HL-60/S4 (cell line): Measurements from ENCODE around the gene PXMP4.
"Not testable (repeated sequence)": the region's sequence is repeated elsewhere in the genome, so short reads cannot be mapped to it uniquely, and the experiment has no call there.

Experiments
- in situ Hi-C: fragments of 300-500 bp; cut with MboI; formaldehyde crosslinking; loops from 2 replicates; pipeline ENCODE4 v1.14.3; 2022; ENCODE audit warnings: low sequenced_read_pairs

PXMP4 gene

GRCh38 chr20:33719989-33720709, at the start of gene PXMP4:
TSS of gene PXMP4 (minus strand) at chr20:33720310. CDS start at chr20:33720207, 103 bp downstream.
- in situ Hi-C loops, result no loop called here

DNA sequence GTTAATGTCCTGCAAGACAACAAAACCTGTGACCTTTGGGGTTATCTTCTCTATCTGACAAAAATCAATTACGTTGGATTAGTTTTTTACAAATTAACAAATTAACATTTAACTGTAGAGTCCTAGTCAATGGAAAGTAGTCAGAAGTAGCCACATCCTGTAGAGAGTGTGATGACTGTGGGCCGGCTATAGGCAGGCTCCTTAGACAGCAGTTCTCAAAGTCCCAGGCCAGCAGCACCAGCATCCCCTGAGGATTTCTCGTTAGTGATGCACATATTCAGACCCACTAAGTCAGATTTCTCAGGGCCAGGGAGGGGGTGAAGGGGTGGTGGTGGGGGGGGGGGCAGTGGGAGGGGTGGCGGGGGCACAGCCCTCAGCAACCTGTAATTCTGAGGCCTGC, 48.9 kb upstream of the PXMP4 start:
- in situ Hi-C loops, result no loop called here

DNA sequence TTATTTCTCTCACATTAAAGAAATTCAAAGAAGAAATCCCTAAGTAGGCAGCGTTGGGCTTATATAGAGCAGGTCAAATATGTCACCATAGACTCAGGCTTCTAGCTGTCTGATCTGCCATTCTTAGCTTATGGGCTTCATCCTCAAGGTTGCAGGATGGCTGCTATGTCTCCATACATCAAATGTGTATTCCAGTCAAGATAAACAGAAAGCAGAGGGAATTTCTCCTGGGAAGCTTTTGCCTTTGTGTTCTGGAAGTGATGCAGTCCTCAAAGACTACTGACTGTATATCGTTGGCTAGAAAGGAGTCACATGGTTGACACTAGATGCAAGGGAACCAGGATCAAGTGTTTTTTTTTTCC, 47.6 kb upstream of the PXMP4 start:
- in situ Hi-C loops, result no loop called here

DNA sequence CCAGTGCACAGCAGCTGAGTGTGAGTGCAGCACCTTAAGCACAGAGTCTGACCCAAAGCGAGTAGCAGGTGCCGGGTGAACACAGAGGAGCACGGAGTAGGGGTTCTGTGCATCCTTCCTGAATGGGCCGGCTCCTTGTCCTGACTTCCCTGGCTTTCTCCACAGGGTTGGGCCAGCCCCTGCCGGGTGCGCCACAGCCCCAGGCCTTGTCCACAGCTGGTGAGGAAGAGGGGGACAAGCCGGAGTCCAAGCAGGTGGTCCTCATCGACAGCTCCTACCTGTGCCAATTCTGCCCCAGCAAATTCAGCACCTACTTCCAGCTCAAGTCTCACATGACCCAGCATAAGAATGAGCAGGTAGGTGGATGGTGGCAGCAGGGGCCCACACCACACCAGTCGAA, 46.6 kb upstream of the PXMP4 start:
- in situ Hi-C loops, result no loop called here

GRCh38 chr20:33765592-33765991, 45.5 kb upstream of the PXMP4 start:
- in situ Hi-C loops, result no loop called here

DNA sequence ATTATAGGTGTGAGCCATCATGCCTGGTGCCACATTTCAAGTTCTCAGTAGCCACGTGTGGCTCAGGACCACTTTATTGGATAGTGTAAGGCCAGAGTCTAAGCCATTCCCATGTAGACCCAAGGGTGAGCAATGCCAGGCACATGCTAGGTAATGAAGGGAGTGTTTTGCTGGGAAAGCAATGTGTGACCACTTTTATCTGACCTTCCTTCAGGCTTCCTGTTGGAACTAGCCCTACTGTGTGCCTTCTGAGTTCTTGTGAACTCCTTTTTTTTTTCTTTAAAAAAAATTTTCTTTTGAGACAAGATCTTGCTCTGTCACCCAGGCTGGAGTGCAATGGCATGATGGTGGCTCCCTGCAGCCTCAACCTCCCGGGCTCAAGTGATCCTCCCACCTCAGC, 45.0 kb upstream of the PXMP4 start:
- in situ Hi-C loops, result no loop called here

DNA sequence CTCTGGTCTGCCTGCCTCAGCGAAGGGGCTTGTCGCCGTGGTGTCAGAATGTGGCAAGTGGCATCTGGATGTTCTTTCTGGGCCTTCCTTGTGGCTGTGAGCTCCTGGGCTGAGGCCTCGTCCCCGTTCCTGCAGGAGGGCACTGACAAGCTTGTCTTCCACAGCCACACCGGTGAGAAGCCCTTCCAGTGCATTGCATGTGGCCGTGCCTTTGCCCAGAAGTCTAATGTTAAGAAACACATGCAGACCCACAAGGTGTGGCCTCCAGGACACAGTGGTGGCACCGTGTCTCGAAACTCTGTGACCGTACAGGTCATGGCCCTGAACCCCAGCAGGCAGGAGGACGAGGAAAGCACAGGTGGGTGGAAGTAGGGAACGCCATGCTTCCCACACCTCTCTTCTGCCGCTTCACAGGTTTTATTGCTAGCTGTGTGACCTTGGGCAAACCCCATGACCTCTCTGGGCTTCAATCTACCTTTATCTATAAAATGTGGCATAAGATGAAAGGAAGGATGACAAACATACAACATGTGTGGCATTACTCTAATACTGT, 41.7 kb upstream of the PXMP4 start:
- in situ Hi-C loops, result no loop called here

GRCh38 chr20:33757458-33757857, 37.3 kb upstream of the PXMP4 start:
- in situ Hi-C loops, result no loop called here

DNA sequence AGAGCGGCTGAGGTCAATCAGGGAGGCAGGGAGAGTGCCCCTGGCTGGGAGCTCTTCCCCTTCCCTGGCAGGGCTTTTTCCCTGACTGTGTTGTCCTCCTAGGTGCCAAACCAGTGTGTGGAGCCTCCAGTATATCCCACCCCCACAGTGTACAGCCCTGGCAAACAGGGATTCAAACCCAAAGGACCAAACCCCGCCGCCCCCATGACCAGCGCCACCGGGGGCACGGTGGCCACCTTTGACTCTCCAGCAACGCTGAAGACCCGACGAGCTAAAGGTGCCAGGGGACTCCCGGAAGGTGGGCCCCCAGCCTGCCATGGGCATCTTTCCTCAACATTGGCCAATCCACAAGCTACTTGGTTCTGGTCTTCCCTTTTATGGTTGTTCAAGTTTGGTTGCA, 36.9 kb upstream of the PXMP4 start:
- in situ Hi-C loops, result no loop called here

DNA sequence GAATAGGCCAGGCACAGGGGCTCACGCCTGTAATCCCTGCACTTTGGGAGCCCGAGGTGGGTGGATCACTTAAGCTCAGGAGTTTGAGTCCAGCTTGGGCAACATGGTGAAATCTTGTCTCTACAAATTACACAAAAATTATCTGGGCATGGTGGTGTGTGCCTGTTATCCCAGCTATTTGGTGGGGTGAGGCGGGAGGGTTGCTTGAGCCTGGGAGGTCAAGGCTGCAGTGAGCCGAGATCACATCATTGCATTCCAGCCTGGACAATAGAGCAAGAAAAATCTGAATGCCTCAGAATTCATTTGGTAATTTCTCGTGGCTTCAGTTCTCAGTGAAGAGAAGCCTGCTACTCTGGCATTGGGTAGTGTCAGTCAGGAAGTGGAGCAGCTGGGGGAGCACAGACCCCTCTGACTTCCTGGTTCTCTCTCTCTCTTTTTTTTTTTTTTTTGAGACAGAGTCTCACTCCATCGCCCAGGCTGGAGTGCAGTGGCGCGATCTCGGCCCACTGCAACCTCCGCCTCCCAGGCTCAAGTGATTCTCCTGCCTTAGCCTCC, 35.9 kb upstream of the PXMP4 start:
- in situ Hi-C loops, result not testable (repeated sequence)

DNA sequence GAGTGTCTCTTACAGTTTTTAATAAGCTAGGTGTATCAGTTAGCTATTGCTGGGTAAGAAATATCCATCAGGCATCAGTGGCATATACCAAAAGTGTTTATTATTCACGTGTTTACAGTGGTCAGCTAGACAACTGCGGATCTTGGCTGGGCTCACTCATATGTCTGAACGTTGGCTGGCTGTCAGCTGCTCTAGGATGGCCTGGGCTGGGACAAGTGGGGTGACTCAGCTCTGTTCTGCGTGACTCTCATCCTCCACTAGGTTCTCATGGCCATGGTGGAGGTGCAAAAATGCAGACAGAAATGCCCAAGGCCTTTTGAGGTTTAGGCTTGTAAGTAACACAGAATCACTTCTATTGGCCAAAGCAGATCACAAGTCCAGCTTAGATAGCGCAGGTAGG, 33.7 kb upstream of the PXMP4 start:
- in situ Hi-C loops, result no loop called here

GRCh38 chr20:33753143-33753542, 33.0 kb upstream of the PXMP4 start:
- in situ Hi-C loops, result no loop called here

GRCh38 chr20:33751775-33752174, 31.7 kb upstream of the PXMP4 start:
- in situ Hi-C loops, result no loop called here

DNA sequence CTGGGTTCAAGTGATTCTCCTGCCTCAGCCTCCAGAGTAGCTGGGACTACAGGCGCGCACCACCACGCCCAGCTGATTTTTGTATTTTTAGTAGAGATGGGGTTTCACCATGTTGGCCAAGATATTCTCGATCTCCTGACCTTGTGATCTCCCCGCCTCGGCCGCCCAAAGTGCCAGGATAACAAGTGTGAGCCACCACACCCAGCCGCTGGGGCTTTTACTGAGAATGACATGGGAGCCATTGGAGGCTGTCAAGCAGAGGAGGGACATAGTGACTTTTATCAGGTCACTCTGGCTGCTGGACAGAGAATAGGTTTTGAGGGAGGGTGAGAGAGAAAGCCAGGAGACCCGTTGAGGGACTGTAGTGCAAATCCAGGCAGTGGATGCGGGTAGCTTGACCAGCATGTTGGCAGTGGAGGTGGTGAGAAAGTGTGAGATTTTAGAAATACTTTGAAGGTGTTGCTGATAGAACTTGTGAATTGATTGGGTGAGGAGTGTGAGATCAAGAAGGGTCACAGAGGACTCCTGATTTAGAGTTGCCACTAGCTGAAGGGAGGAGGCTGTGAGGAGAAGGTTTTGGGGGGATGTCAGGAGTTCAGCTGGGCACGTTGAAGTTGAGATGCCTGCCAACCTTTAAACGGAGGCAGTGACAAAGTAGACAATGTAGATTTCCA, 26.4 kb upstream of the PXMP4 start:
- in situ Hi-C loops, result no loop called here

DNA sequence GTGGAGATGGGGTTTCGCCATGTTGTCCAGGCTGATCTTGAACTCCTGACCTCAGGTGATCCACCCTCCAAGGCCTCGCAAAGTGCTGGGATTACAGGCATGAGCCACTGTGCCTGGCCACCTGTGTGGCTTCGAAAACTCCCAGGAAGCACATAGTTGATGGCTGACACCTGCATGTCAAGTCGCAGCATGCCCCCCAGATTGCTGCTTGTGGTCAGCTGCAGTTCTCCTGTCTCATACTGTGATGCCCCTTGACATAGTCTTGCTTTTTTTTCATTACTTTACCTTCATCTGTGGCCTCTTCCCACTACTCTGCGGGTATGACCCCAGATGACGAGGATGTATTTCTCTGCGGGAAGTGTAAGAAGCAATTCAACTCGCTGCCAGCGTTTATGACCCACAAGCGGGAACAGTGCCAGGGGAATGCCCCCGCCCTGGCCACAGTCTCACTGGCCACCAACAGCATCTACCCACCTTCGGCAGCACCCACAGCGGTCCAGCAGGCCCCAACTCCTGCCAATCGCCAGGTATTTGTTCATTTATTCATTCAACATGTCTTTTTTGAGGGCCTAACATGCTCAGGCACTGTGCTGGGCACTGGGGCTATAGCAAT, 24.8 kb upstream of the PXMP4 start:
- in situ Hi-C loops, result no loop called here

GRCh38 chr20:33744181-33744580, 24.1 kb upstream of the PXMP4 start:
- in situ Hi-C loops, result no loop called here

DNA sequence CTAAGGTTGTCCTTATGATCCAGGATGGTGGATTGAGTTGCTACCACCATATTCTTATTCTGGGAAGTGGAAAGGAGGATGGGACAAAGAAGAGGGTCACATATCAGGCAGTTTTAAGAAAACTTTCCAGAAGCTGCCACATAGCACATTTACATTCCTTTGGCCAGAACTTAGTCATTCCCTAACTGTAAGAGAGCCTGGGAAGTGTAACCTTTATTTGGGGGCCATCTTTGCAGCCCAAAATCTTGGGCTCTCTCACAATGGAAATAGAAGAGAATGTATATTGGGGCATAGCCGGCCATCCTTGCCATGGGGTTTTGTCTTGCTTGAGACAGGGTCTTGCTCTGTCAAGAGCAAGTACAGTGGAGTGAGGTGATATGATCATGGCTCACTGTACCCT, 20.1 kb upstream of the PXMP4 start:
- in situ Hi-C loops, result no loop called here

DNA sequence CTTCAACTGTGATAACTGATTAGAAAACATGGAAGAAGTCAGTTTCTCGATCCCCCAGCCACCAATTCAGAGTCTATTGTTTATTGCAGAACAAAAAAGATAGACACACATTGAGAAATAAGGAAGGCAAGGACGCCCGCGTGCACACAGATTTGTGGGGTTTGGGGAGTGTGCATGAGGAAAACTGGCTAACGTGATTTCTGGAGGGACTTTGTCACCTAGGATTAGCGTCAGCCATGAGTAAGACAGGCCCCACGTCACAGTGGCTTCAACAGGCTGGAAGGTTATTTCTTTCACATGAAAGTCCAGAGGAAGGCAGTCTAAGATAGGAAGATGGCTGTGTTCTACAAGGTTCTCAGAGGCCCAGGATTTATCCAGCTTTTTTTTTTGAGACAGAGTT, 19.4 kb upstream of the PXMP4 start:
- in situ Hi-C loops, result no loop called here

- in situ Hi-C loops, result no loop called here
Observed at GRCh38 chr20:33736962-33737361, 16.9 kb upstream of the PXMP4 start.

- in situ Hi-C loops, result no loop called here
Observed at GRCh38 chr20:33733654-33734576, 13.8 kb upstream of the PXMP4 start.
